Fibroblast of mammary gland (primary cell): ENCODE results near the gene CALCR.

ENCODE experiments used
- DNase-seq: peaks from one replicate; pipeline ENCODE4 v3.0.0-alpha.2; 2010; ENCODE audit warnings: low read depth
- H3K4me3 ChIP-seq: 2 replicates; pipeline ENCODE4 v1.5.1; 2011; ENCODE audit warnings: low read depth, mild to moderate bottlenecking, low read length, moderate library complexity; ENCODE audit not compliant: control insufficient read depth
- TF ChIP-seq, protein P1 (sequence below): conservative IDR thresholded peaks from 2 replicates; pipeline ENCODE4 v1.5.1; 2011; ENCODE audit warnings: low read depth, low read length, inconsistent platforms; ENCODE audit not compliant: control insufficient read depth, insufficient read depth

CALCR gene

DNA sequence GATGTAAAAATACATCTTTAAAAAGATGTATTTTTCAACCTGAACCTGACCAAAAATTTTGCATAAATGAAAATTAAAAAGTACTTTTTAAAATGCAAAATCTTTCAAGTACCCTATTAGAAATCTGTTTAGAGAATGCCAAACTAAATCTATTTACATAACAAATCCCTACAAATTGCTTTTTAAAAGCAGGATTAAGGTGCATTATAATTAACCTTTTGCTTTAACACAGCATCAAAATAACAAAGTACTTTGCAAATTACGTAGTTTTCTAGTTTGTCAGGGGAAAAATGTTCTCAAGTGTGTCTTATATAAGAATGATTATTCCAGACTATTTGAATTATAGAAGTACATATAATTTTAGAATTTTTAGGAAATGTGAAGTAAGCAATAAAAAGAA, 181.5 kb downstream of the CALCR start:
- TF ChIP-seq, protein P1, sequence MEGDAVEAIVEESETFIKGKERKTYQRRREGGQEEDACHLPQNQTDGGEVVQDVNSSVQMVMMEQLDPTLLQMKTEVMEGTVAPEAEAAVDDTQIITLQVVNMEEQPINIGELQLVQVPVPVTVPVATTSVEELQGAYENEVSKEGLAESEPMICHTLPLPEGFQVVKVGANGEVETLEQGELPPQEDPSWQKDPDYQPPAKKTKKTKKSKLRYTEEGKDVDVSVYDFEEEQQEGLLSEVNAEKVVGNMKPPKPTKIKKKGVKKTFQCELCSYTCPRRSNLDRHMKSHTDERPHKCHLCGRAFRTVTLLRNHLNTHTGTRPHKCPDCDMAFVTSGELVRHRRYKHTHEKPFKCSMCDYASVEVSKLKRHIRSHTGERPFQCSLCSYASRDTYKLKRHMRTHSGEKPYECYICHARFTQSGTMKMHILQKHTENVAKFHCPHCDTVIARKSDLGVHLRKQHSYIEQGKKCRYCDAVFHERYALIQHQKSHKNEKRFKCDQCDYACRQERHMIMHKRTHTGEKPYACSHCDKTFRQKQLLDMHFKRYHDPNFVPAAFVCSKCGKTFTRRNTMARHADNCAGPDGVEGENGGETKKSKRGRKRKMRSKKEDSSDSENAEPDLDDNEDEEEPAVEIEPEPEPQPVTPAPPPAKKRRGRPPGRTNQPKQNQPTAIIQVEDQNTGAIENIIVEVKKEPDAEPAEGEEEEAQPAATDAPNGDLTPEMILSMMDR = no peak
- no peak overlapping the region for H3K4me3 ChIP-seq
- no peak for DNase-seq

DNA sequence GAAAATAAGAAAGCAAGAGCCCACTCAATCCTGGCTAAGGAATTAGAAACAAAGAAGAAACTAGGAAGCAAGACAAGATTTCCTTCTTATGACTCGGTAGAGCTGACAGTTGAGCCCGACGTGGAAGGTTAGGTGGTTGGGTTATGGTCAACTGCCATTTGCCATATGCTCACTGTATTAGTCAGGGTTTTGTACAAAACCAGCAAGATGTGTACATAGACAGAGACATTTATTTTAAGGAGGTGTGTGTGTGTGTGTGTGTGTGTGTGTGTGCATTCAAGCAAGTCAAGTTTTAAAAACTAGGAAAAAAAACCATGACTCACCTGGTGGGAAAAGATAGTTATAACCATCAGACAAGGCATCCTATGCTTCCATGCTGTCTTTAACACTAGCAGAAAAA, 183.9 kb downstream of the CALCR start:
- TF ChIP-seq, protein P1 = no peak

DNA sequence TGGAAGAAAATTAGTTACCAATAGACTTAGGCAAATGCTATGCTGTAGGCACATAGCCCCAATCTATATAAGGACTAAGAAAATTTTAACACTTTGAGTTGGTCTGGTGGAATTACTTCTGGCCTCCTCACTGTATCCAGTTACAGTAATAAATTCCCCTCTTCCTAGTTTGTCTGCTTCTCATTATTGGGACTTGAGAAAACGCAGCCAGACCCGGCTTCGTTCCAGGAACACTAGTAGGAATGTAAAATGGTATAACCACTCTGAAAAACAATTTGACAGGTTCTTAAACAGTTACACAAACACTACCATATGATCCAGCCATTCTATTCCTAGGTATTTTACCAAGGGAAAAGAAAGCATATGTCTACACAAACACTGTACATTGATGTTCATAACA, 192.2 kb downstream of the CALCR start:
- DNase-seq = no peak
- no peak overlapping the region for H3K4me3 ChIP-seq
- TF ChIP-seq, protein P1 = no peak

More for the DNA sequence above, 183.9 kb downstream of the CALCR start:
- H3K4me3 ChIP-seq = no peak overlapping the region
- no peak for DNase-seq

DNA sequence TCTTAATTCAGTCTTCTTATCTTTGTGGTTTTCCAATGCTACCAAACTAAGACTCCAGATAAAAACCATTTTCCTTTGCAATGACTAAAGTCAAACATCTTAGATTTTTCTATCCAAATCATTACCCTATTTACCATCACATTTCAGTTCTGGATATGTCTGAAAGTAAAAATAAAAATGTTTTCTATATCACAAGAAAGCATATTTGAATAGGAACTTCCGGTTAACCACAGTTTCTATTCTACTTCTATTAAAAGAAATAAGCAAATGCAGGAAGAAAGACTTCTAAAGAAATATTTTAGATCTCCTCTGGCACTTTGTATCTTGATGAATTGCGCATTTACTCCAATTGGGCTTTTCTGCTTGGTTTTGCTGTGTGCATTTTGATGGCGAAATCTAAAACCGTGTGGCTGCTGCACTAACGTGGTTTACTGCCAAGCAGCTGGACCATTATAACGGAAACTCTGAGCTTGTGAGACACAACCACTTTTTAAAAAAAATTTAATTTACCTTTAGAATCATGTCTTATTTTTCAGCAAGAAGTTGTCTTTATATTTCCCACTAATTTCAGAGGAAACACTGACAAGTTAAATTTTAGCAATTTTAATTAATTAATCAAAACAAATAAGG, 196.3 kb downstream of the CALCR start:
- DNase-seq = no peak
- H3K4me3 ChIP-seq = no peak overlapping the region
- TF ChIP-seq, protein P1 = no peak

DNA sequence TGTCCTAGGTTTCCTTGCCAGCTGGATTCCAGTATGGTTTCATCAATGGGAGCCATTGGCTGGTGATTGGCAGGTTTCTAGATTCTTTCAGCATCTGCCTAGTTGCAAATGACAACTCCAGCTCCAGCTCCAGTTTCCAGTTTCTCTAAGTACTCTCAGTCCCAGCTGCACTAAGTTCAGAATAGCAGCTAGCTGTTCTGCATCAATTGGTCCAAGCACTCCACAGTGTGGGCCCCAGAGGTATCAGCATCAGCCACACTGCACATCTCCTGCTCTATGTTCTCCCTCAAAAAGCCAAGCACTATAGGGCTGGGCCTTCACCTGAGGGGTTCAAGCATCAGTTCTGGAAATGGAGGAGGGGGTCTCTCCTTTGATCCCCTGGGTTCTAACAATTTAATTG, 198.9 kb downstream of the CALCR start:
- TF ChIP-seq, protein P1 = no peak
- no peak overlapping the region for H3K4me3 ChIP-seq

More for the DNA sequence above, 198.9 kb downstream of the CALCR start:
- no peak for DNase-seq
